Osteocyte (in vitro differentiated cells): ENCODE data around the gene OR2T11. TPM values are rescaled to one million over a fixed set of nuclear protein-coding genes. Genes with fewer than 3 reads are reported as not detected.

ENCODE experiments used
- DNase-seq: peaks from one replicate; pipeline ENCODE4 v3.0.0; 2021; ENCODE audit warnings: mixed read lengths; ENCODE audit not compliant: unreplicated experiment; ENCODE audit errors: extremely low spot score
- H3K27ac Mint-ChIP-seq: one replicate; pipeline ENCODE4 v1.8.0; 2021; ENCODE audit warnings: mild to moderate bottlenecking, mixed read lengths; ENCODE audit not compliant: unreplicated experiment
- H3K27me3 Mint-ChIP-seq: one replicate; pipeline ENCODE4 v1.8.0; 2021; ENCODE audit warnings: mixed read lengths; ENCODE audit not compliant: unreplicated experiment
- H3K36me3 Mint-ChIP-seq: one replicate; pipeline ENCODE4 v1.8.0; 2021; ENCODE audit warnings: mixed read lengths; ENCODE audit not compliant: unreplicated experiment
- H3K4me1 Mint-ChIP-seq: one replicate; pipeline ENCODE4 v1.8.0; 2021; ENCODE audit warnings: mixed read lengths; ENCODE audit not compliant: unreplicated experiment
- H3K4me3 Mint-ChIP-seq: one replicate; pipeline ENCODE4 v1.8.0; 2021; ENCODE audit warnings: mild to moderate bottlenecking, moderate library complexity, mixed read lengths; ENCODE audit not compliant: unreplicated experiment
- H3K9me3 Mint-ChIP-seq: one replicate; pipeline ENCODE4 v1.8.0; 2021; ENCODE audit warnings: mixed read lengths; ENCODE audit not compliant: unreplicated experiment
- total RNA-seq: library from RNA; stranded (reverse); gene quantifications from 2 replicates; pipeline ENCODE4 v1.2.1, GENCODE V29; 2021
- TF ChIP-seq, protein P1 (sequence below): fragments of 200-600 bp; sonication (generic); IDR thresholded peaks from 2 replicates; pipeline ENCODE4 v1.5.0; 2021; ENCODE audit warnings: antibody characterized with exemption, mild to moderate bottlenecking, moderate library complexity

OR2T11 gene
- total RNA-seq, 1 donor from 2014 or later = not detected

DNA sequence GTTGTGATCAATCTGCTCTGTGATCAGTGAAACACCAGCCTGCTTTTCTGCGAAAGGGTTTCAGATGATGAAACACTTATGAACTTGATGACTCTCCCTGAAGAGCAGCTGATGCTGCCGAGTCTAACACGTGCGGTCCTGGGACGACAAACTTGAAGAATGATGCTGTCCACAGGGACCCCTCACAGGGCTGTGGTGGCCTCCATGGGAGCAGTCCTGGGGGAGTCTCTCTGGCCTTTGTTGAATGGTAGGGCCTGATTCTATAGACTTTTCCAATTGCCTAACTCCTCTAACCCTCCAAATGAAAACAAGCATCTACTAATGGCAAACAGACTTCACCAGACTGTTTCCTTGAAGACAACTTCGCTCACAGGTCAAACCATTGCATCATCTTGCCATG lies 37.3 kb downstream of the OR2T11 start, which contains the start of gene OR2T10:
Gene OR2T10 (minus strand): TSS at position 112 of the 400 bp plus-strand sequence. CDS start 3,932 bp downstream, outside the sequence.
- no peak for DNase-seq
- H3K4me1 Mint-ChIP-seq = no peaks in the 10 kb centered on the region
- no peak within 1 kb of the TSS for H3K4me3 Mint-ChIP-seq
- peaks cover 41% of the 10 kb centered on the region for H3K9me3 Mint-ChIP-seq
- no peaks in the 10 kb centered on the region for H3K27me3 Mint-ChIP-seq
- no peaks in the 10 kb centered on the region for H3K36me3 Mint-ChIP-seq
- TF ChIP-seq, protein P1, sequence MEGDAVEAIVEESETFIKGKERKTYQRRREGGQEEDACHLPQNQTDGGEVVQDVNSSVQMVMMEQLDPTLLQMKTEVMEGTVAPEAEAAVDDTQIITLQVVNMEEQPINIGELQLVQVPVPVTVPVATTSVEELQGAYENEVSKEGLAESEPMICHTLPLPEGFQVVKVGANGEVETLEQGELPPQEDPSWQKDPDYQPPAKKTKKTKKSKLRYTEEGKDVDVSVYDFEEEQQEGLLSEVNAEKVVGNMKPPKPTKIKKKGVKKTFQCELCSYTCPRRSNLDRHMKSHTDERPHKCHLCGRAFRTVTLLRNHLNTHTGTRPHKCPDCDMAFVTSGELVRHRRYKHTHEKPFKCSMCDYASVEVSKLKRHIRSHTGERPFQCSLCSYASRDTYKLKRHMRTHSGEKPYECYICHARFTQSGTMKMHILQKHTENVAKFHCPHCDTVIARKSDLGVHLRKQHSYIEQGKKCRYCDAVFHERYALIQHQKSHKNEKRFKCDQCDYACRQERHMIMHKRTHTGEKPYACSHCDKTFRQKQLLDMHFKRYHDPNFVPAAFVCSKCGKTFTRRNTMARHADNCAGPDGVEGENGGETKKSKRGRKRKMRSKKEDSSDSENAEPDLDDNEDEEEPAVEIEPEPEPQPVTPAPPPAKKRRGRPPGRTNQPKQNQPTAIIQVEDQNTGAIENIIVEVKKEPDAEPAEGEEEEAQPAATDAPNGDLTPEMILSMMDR = no peak
- no peak within 1 kb of the TSS for H3K27ac Mint-ChIP-seq

DNA sequence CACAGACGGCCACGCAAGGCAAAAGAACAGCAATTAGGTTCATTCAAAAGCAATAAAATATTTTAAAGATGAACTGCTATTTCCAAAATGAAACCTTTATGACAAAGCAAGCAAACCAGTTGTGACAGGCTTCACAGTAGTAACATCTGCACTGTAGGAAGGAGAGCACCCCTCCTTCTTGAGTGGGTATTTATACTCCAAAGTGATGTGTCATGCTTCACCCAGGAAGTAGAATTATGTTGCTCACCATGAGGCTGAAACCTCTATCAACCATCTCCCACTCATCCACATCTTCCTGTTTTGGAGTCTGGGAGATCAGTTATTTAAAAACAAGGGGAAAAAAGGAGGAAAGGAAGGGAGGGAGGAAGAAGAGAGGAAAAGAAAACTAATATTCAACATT lies 38.3 kb downstream of the OR2T11 start:
- Mint-ChIP-seq H3K36me3 (no peaks in the 10 kb centered on the region), H3K4me1 (no peaks in the 10 kb centered on the region), H3K27me3 (no peaks in the 10 kb centered on the region), H3K9me3 (peaks cover 38% of the 10 kb centered on the region), H3K4me3 (no peak overlapping the region), H3K27ac (no peak overlapping the region)
- TF ChIP-seq, protein P1 = no peak
- no peak for DNase-seq

DNA sequence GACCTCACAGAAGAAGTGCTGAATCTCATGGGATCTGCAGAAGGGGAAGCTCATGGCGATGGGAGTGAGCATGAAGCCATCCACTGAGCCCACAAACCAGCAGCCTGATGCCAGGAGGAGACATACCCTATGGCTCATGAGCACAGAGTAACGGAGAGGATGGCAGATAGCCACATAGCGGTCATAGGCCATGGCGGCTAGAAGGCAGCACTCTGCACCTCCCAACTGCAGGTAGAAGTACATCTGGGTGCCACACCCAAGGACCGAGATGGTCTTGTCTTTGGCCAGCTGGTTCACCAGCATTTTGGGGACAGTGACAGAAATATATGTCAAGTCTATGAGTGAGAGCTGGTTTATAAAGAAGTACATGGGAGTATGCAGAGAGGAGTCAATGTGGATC lies 41.7 kb downstream of the OR2T11 start:
- TF ChIP-seq, protein P1 = no peak
- Mint-ChIP-seq H3K36me3 (no peaks in the 10 kb centered on the region), H3K4me3 (no peak overlapping the region), H3K27ac (no peak overlapping the region), H3K4me1 (no peaks in the 10 kb centered on the region), H3K9me3 (peaks cover 49% of the 10 kb centered on the region), H3K27me3 (no peaks in the 10 kb centered on the region)
- no peak for DNase-seq

DNA sequence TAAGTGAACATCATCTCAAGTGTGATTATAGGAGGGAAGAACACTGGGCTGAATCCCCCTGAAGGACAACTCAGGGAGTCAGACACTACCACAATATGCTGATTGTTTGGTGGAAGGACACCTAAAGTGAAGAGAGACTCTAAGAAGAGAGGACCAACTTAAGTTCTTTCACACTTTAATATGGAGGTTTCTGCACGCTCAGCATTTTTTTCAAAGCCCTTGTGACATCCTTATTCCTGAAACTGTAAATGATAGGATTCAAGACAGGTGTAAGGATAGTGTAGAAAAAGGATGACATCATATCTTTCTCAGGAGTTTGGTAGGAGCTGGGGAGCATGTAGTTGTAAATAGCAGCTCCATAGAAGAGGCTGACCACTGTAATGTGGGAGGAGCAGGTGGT lies 42.2 kb downstream of the OR2T11 start:
- no peak for DNase-seq
- TF ChIP-seq, protein P1 = no peak
- Mint-ChIP-seq H3K9me3 (peaks cover 50% of the 10 kb centered on the region), H3K4me3 (no peak overlapping the region), H3K27me3 (no peaks in the 10 kb centered on the region), H3K36me3 (no peaks in the 10 kb centered on the region), H3K27ac (no peak overlapping the region), H3K4me1 (no peaks in the 10 kb centered on the region)

DNA sequence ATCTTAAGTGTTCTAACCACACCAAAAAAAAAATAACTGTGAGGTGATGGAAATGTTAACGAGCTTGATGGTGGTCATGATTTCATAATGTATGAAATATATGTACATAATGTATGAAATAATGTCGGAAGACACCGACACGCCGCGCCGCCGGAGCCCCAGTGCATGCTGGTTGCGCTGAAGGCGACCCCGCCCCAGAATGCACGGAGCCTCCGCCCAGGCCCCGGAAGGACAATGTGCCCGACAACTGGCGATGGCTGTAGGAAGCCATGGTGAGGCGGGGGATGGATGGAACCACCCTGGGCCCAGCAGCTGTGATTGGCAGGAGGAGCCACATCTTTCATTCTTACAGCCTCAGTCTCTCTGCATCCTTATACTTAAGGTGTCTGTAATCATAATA lies 44.8 kb downstream of the OR2T11 start:
- Mint-ChIP-seq H3K9me3 (peaks cover 59% of the 10 kb centered on the region), H3K27ac (no peak overlapping the region), H3K4me1 (no peaks in the 10 kb centered on the region), H3K4me3 (no peak overlapping the region), H3K36me3 (no peaks in the 10 kb centered on the region), H3K27me3 (no peaks in the 10 kb centered on the region)
- TF ChIP-seq, protein P1 = no peak
- DNase-seq = no peak
